ENCODE measurements around the gene EML4. TPM values are rescaled to one million over a fixed set of nuclear protein-coding genes. Genes with fewer than 3 reads are reported as not detected.
"Not testable (repeated sequence)": the region's sequence is repeated elsewhere in the genome, so short reads cannot be mapped to it uniquely, and the experiment has no call there.

The EML4 gene
- total RNA-seq, 1 donor from 2014 or later, result 68.2 TPM

DNA sequence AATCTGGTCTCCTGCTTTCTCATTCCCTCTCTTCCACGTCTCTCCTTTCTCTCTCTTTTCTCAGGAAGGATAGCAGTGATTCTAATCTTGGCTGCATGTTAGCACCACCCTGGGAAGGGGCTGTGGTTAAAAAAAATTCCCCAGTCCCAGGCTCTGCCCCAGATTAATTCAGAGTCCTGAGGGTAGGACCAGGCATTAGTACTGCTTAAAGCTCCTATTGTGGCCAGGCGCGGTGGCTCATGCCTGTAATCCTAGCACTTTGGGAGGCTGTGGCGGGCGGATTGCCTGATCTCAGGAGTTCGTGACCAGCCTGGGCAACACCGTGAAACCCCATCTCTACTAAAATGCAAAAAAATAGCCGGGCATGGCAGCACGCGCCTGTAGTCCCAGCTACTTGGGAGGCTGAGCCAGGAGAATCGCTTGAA, 35.4 kb upstream of the EML4 start:
- Mint-ChIP-seq H3K27me3 (ENCODE audit: low read depth, unreplicated experiment) (no peaks in the 10 kb centered on the region), H3K4me3 (ENCODE audit: unreplicated experiment) (peak overlapping the region; percentile 2), H3K27ac (ENCODE audit: unreplicated experiment) (peak overlapping the region; percentile 94), H3K36me3 (ENCODE audit: low read depth, unreplicated experiment) (no peaks in the 10 kb centered on the region), H3K4me1 (ENCODE audit: low read depth, unreplicated experiment) (peaks cover 73% of the 10 kb centered on the region), H3K9me3 (ENCODE audit: unreplicated experiment) (no peaks in the 10 kb centered on the region)
- Histone ChIP-seq H3K4me2 (ENCODE audit: low read length) (peak overlapping the region; percentile 82), H3K9me3 (ENCODE audit: insufficient read depth, low read depth, low read length) (no peaks in the 10 kb centered on the region), H3K36me3 (ENCODE audit: insufficient read depth, low read length) (no peaks in the 10 kb centered on the region), H3K27me3 (ENCODE audit: insufficient read depth, low read length) (no peaks in the 10 kb centered on the region), H3K4me3 (ENCODE audit: insufficient read depth, low read depth, low read length) (peak overlapping the region; percentile 48), H4K20me1 (ENCODE audit: insufficient read depth, low read length) (no peaks in the 10 kb centered on the region), H2AFZ (ENCODE audit: low read depth, low read length) (peak overlapping the region; percentile 68), H3K79me2 (ENCODE audit: insufficient read depth, low read length) (no peaks in the 10 kb centered on the region), H3K9ac (ENCODE audit: low read length) (peak overlapping the region; percentile 61), H3K4me1 (ENCODE audit: insufficient read depth, low read length) (peaks cover 43% of the 10 kb centered on the region), H3K27ac (ENCODE audit: low read depth, low read length) (peak overlapping the region; percentile 89)
- DNase-seq (ENCODE audit: low read depth), result peak; percentile 25
- FAIRE-seq, result no peak
- TF ChIP-seq CTCF (IDR thresholded peaks at IDR 0.05; ENCODE audit: insufficient read depth, low read depth, low read length), result no peak
- TF ChIP-seq EZH2 (IDR thresholded peaks at IDR 0.05; ENCODE audit: insufficient read depth, low read length), result no peak

- H3K9me3 ChIP-seq (ENCODE audit: insufficient read depth, low read depth, low read length); H3K79me2 ChIP-seq (ENCODE audit: insufficient read depth, low read length); H3K9ac ChIP-seq (ENCODE audit: low read length); H3K4me2 ChIP-seq (ENCODE audit: low read length); DNase-seq (ENCODE audit: low read depth); H3K36me3 Mint-ChIP-seq (ENCODE audit: low read depth, unreplicated experiment); H3K36me3 ChIP-seq (ENCODE audit: insufficient read depth, low read length); H3K9me3 Mint-ChIP-seq (ENCODE audit: unreplicated experiment); FAIRE-seq; H4K20me1 ChIP-seq (ENCODE audit: insufficient read depth, low read length); H2AFZ ChIP-seq (ENCODE audit: low read depth, low read length); H3K4me3 Mint-ChIP-seq (ENCODE audit: unreplicated experiment); H3K4me3 ChIP-seq (ENCODE audit: insufficient read depth, low read depth, low read length); H3K27me3 Mint-ChIP-seq (ENCODE audit: low read depth, unreplicated experiment); H3K27ac ChIP-seq (ENCODE audit: low read depth, low read length); H3K27me3 ChIP-seq (ENCODE audit: insufficient read depth, low read length): not testable (repeated sequence)
- H3K4me1 ChIP-seq (ENCODE audit: insufficient read depth, low read length), result peaks cover 46% of the 10 kb centered on the region
- peaks cover 73% of the 10 kb centered on the region for H3K4me1 Mint-ChIP-seq (ENCODE audit: low read depth, unreplicated experiment)
- H3K27ac Mint-ChIP-seq (ENCODE audit: unreplicated experiment), result peak overlapping the region; percentile 34
Measured at GRCh38 chr2:42134401-42134932, 34.7 kb upstream of the EML4 start.

GRCh38 chr2:42135381-42136312, 33.5 kb upstream of the EML4 start:
- no peak for DNase-seq (ENCODE audit: low read depth)
- Histone ChIP-seq H4K20me1 (ENCODE audit: insufficient read depth, low read length) (no peaks in the 10 kb centered on the region), H3K79me2 (ENCODE audit: insufficient read depth, low read length) (no peaks in the 10 kb centered on the region), H3K27me3 (ENCODE audit: insufficient read depth, low read length) (no peaks in the 10 kb centered on the region), H3K27ac (ENCODE audit: low read depth, low read length) (no peak overlapping the region), H3K36me3 (ENCODE audit: insufficient read depth, low read length) (no peaks in the 10 kb centered on the region), H2AFZ (ENCODE audit: low read depth, low read length) (no peak overlapping the region), H3K9ac (ENCODE audit: low read length) (no peak overlapping the region), H3K4me2 (ENCODE audit: low read length) (no peak overlapping the region), H3K4me3 (ENCODE audit: insufficient read depth, low read depth, low read length) (no peak overlapping the region), H3K4me1 (ENCODE audit: insufficient read depth, low read length) (peaks cover 49% of the 10 kb centered on the region), H3K9me3 (ENCODE audit: insufficient read depth, low read depth, low read length) (no peaks in the 10 kb centered on the region)
- no peak for FAIRE-seq
- Mint-ChIP-seq H3K27ac (ENCODE audit: unreplicated experiment) (peak overlapping the region; percentile 84), H3K9me3 (ENCODE audit: unreplicated experiment) (no peaks in the 10 kb centered on the region), H3K36me3 (ENCODE audit: low read depth, unreplicated experiment) (no peaks in the 10 kb centered on the region), H3K4me3 (ENCODE audit: unreplicated experiment) (peak overlapping the region; percentile 34), H3K27me3 (ENCODE audit: low read depth, unreplicated experiment) (no peaks in the 10 kb centered on the region), H3K4me1 (ENCODE audit: low read depth, unreplicated experiment) (peaks cover 72% of the 10 kb centered on the region)
- TF ChIP-seq EZH2 (IDR thresholded peaks at IDR 0.05; ENCODE audit: insufficient read depth, low read length), result no peak
- TF ChIP-seq CTCF (IDR thresholded peaks at IDR 0.05; ENCODE audit: insufficient read depth, low read depth, low read length), result no peak

Measured in astrocyte (in vitro differentiated cells and primary cell).